ENCODE measurements around the gene ACSF3.

GRCh38 chr16:89104930-89105571, 11.4 kb downstream of the ACSF3 start:
- TF ChIP-seq CTCF (IDR thresholded peaks at IDR 0.05) = no peak
- TF ChIP-seq POLR2AphosphoS5 (IDR thresholded peaks at IDR 0.05) = no peak

All from breast epithelium (tissue), 3 donors.